ENCODE measurements around the gene AP2B1.

The AP2B1 gene

GRCh38 chr17:35744830-35745229 is 157.7 kb downstream of the AP2B1 start:
- Mint-ChIP-seq H3K36me3 (ENCODE audit: low read depth) (peaks cover 5% of the 10 kb centered on the region), H3K4me1 (peaks cover 13% of the 10 kb centered on the region), H3K9me3 (peaks cover 3% of the 10 kb centered on the region), H3K4me3 (no peak overlapping the region), H3K27me3 (ENCODE audit: low read depth, poor library complexity) (peaks cover 60% of the 10 kb centered on the region), H3K27ac (no peak overlapping the region)
- no peak for DNase-seq
- no peak for TF ChIP-seq CTCF (IDR thresholded peaks at IDR 0.05)

- Mint-ChIP-seq H3K9me3 (peaks cover 3% of the 10 kb centered on the region), H3K36me3 (ENCODE audit: low read depth) (peaks cover under 1% of the 10 kb centered on the region), H3K4me1 (peaks cover 18% of the 10 kb centered on the region), H3K27ac (no peak overlapping the region), H3K4me3 (no peak overlapping the region), H3K27me3 (ENCODE audit: low read depth, poor library complexity) (peaks cover 60% of the 10 kb centered on the region)
- no peak for TF ChIP-seq CTCF (IDR thresholded peaks at IDR 0.05)
- DNase-seq, result no peak
These were observed 158.1 kb downstream of the AP2B1 start for GRCh38 chr17:35745246-35745645.

GRCh38 chr17:35745749-35746320 is 158.7 kb downstream of the AP2B1 start:
- H3K27me3 Mint-ChIP-seq (ENCODE audit: low read depth, poor library complexity), result peaks cover 60% of the 10 kb centered on the region
- DNase-seq, result no peak
- H3K4me3 Mint-ChIP-seq, result no peak overlapping the region
- H3K4me1 Mint-ChIP-seq, result peaks cover 24% of the 10 kb centered on the region
- H3K27ac Mint-ChIP-seq, result no peak overlapping the region
- TF ChIP-seq CTCF (IDR thresholded peaks at IDR 0.05), result no peak
- peaks cover 3% of the 10 kb centered on the region for H3K9me3 Mint-ChIP-seq
- no peaks in the 10 kb centered on the region for H3K36me3 Mint-ChIP-seq (ENCODE audit: low read depth)

GRCh38 chr17:35747540-35748017 is 160.5 kb downstream of the AP2B1 start:
- TF ChIP-seq CTCF (IDR thresholded peaks at IDR 0.05), result peak; percentile 84
- DNase-seq, result peak; percentile 84
- peaks cover 33% of the 10 kb centered on the region for H3K4me1 Mint-ChIP-seq
- H3K36me3 Mint-ChIP-seq (ENCODE audit: low read depth), result no peaks in the 10 kb centered on the region
- H3K27me3 Mint-ChIP-seq (ENCODE audit: low read depth, poor library complexity), result peaks cover 52% of the 10 kb centered on the region
- H3K4me3 Mint-ChIP-seq, result no peak overlapping the region
- H3K27ac Mint-ChIP-seq, result no peak overlapping the region
- H3K9me3 Mint-ChIP-seq, result no peaks in the 10 kb centered on the region

- H3K27ac Mint-ChIP-seq, result no peak overlapping the region
- H3K9me3 Mint-ChIP-seq, result no peaks in the 10 kb centered on the region
- H3K27me3 Mint-ChIP-seq (ENCODE audit: low read depth, poor library complexity), result peaks cover 47% of the 10 kb centered on the region
- no peak for TF ChIP-seq CTCF (IDR thresholded peaks at IDR 0.05)
- no peak for DNase-seq
- H3K4me3 Mint-ChIP-seq, result no peak overlapping the region
- no peaks in the 10 kb centered on the region for H3K36me3 Mint-ChIP-seq (ENCODE audit: low read depth)
- peaks cover 39% of the 10 kb centered on the region for H3K4me1 Mint-ChIP-seq
These were observed 161.3 kb downstream of the AP2B1 start for GRCh38 chr17:35748341-35748841.

- Mint-ChIP-seq H3K36me3 (ENCODE audit: low read depth) (no peaks in the 10 kb centered on the region), H3K4me3 (no peak overlapping the region), H3K9me3 (no peaks in the 10 kb centered on the region), H3K4me1 (peaks cover 35% of the 10 kb centered on the region), H3K27ac (no peak overlapping the region), H3K27me3 (ENCODE audit: low read depth, poor library complexity) (peaks cover 43% of the 10 kb centered on the region)
- TF ChIP-seq CTCF (IDR thresholded peaks at IDR 0.05), result no peak
- no peak for DNase-seq
These were observed 161.9 kb downstream of the AP2B1 start for GRCh38 chr17:35748979-35749378.

Measured in nephron progenitor cell (in vitro differentiated cells).